HG02763 (cell line): Measurements from ENCODE around the gene FAM149B1.

Experiments
- ATAC-seq: cut with Tn5 transposase; IDR thresholded peaks from one replicate; pipeline ENCODE4 v1.9.1; 2021; ENCODE audit warnings: mild to moderate bottlenecking, moderate library complexity; ENCODE audit not compliant: unreplicated experiment

FAM149B1 gene

DNA sequence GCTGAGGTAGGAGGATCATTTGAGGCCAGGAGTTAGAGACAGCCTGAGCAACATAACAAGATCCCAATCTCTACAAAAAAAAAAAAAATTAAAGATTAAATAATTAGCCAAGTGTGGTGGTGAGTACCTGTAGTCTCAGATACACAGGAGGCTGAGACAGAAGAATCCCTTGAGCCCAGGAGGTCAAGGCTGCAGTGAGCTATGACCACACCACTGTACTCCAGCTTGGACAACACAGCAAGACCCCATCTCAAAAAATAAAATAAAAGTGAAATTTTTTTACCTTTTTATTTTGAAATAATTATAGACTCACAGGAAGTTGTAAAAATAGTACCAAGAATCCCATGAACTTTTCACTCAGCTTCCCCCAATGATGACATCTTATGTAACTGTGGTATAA is 4.9 kb downstream of the FAM149B1 start:
- no peak for ATAC-seq

DNA sequence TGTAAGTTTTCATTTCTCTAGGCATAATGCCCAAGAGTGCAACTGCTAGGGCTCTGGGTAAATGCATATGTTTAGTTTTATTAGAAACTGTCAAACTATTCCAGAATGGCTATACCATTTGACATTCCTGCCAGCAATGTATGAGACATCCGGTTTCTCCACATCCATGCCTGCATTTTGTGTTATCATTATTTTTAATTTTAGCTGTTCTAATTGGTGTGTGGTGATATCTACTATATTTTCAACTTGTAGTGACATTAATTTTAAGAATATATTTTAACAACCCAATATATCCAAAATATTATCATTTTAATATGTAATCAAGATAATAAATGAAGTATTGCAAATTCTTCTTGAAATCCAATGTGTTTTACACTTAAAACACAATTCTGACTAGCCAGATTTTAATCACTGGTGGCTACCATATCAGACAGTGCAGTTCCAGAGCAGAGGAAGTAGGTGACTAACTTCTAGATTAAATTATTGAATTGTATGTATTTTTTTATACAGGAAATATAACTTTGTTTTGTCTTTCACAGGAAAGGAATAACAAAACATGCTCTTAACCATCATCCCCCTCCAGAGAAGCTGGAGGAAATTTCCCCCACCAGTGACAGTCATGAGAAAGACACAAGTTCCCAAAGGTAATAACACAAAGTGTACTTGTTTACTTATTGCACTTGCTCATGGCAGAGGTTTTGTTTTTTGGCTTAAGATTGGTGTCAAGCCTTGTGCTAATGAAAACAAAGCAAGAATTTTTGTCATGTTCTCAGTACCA is 6.4 kb downstream of the FAM149B1 start:
- ATAC-seq: no peak

DNA sequence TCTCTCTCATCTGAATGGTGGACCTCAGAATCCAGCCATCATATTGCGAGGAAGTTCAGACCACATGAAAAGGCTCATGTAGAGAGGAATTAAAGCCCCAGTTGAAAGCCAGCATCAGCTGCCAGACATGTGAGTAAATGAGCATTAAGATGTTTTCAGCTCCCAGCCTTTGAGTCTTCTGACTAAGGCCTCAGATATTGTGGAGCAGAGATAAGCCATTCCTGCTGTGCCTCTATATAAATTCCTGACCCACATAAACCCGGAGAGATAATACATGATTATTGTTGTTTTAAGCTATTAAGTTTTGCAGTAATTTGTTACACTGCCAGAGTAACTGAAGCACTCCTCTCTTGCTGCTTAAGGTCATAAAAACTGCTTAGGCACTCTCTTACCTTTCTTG is 14.6 kb downstream of the FAM149B1 start:
- ATAC-seq: no peak

DNA sequence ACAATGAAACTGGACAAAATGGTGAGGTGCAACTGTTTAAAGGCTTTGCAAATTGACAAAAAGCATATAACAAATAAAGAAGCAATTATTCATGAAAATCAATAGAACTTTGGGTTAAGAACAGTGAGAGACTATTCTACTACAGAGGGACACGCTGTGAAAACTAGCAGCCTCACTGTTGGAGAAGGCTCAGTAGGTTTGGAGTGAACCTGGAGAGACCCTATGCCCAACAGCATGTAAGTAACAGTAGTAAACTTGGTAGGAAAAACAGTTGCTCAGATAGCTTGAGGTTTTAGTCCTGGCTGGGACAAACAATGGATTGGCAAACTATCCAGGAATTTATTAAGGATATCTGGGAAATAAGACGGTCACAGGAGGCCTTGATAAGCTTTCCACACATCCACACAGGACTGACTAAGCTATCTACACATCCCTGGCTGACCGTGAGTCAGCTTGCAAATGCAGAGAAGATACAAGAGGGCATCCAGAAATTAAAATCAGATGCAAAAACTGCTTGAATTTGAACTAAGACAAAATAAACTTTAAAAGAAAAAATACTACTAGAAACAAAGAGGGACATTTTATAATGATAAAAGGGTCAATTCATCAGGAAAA is 15.9 kb downstream of the FAM149B1 start:
- no peak for ATAC-seq

DNA sequence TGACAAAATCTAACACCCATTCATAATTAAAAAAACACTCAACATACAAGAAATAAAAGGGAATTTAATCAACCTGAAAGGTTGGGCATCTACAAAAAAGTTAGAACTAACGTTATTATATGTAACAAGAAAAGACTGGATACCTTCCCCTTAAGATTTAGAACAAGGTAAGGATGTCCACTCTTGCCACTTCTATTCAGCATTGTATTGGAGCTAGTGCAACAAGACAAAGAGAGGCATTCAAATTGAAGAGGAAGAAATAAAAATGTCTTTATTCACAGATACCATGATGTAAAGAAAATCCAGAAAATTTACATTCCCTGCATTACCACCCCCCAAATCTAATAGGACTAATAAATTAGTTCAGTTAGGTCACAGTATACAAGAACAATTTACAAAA is 18.3 kb downstream of the FAM149B1 start:
- no peak for ATAC-seq

DNA sequence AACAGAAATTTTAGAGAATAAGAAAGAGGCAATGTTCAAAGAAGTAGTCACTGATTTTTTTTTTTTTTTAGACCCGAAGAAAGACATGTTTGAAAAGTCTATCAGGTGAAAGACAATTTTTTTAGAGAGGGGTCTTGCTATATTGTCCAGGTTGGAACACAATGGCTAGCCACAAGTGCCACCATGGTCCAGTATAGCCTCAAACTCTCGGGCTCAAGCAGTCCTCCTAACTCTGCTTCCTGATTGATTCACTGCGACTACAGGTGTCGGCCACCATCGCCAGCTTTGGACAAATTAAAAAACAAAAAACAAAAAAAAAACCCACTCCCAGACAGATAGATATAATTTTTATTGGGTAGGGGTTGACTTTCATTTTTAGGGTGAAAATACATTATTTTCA is 22.3 kb downstream of the FAM149B1 start:
- no peak for ATAC-seq

DNA sequence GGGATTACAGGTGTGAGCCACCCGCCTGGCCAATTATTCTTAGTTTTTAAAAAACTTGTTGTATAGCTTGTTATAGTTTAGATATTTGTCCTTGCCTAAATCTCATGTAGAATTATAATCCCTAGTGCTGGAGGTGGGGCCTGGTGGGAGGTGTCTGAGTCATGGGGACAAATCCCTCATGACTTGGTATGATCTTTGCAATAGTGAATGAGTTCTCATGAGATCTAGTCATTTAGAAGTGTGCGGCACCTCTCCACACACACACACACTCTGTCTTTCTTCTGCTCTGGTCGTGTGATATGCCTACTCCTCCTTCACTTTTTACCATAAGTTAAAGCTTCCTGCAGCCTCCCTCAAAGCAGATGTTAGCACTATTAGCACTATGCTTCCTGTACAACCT is 37.2 kb downstream of the FAM149B1 start:
- no peak for ATAC-seq

DNA sequence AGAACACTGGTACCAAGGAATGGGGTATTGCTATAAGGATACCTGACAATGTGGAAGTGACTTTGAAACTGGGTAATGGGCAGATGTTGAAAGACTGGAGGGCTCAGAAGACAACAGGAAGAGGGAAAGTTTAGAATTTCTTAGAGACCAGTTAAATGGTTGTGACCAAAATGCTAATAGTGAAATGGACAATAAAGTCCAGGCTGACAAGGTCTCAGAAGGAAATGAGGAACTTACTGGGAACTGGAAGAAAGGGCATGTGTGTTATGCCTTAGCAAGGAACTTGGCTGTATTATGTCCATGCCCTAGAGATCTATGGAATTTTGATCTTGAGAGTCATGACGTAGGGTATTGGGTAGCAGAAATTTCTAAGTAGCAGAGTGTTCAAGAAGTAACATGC is 38.0 kb downstream of the FAM149B1 start:
- no peak for ATAC-seq

DNA sequence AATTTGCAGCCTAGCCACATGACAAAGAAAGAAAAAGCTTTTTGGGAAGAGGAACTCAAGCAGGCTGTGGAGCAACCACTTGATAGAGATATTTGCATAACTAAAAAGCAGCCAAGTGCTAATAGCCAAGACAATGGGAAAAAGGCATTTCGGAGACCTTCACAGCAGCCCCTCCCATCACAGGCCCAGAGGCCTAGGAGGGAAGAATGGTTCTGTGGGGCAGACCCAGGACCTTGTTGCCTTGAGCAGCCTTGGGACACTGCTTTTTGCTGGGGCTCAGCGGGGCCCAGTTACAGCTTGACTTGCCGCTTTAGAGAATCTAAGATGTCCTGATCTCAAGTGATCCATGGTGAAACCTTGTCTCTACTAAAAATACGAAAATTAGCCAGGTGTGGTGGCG is 38.5 kb downstream of the FAM149B1 start:
- ATAC-seq: no peak

DNA sequence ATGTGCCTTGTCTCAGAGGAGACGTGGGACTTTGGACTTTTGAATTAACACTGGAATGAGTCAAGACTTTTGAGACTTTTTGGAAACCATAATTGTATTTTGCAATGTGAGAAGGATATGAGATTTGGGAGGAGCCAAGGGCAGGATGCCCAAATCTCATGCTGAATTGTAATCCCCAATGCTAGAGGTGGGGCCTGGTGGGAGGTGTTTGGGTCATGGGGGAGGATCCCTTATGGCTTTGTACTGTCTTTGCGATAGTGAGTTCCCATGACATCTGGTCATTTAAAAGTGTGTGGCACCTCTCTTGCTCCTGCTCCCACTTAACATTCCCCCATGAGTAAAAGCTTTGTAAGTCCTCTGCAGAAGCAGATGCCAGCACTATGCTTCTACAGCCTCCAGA is 40.0 kb downstream of the FAM149B1 start:
- ATAC-seq: no peak

DNA sequence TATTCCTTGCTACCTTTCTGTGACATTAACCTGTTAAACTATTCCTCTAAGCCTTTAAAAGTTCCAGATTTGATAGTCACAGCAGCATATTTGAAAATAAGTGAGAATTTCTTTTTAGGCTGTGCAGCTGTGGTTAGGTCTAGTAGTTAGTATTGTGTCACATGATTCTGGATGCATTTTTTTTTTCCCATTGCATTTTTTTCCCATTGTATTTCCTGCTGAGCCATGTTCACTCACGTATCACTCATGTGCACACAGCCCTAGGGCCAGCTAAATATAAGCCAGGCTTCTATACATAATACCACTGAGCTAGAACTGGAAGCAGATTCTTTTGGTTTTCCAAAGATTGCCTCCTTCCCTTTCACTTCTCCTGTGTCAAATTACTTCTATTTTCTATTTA is 41.8 kb downstream of the FAM149B1 start:
- ATAC-seq: no peak

DNA sequence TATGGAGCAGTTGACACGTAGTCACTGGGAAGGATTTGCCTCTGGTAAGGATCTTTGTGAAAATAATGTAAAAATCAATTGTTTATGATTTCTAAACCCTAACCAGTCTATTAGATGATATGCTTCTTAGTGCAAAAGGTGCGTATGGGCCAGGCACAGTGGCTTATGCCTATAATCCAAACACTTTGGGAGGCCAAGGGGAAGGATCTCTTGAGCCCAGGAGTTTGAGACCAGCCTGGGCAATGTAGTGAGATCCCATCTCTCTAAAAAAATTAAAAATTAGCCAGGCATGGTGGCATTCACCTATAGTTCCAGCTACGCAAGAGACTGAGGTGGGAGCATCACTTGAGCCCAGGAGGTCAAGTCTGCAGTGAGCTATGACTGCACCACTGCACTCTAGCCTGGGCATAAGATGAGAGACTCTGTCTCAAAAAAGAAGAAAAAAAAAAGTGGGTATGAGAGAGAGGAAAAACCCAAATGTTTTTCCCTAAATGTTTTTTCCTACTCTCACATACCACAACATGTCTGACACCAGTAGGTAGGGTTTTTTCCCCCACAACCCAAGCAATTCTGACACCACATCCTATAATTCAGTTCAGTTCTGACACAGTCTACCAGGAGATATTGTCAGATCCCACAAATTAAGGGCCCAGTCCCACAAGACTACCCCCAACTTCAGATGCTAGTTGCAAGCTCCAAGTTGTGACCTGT is 42.6 kb downstream of the FAM149B1 start:
- ATAC-seq: no peak

DNA sequence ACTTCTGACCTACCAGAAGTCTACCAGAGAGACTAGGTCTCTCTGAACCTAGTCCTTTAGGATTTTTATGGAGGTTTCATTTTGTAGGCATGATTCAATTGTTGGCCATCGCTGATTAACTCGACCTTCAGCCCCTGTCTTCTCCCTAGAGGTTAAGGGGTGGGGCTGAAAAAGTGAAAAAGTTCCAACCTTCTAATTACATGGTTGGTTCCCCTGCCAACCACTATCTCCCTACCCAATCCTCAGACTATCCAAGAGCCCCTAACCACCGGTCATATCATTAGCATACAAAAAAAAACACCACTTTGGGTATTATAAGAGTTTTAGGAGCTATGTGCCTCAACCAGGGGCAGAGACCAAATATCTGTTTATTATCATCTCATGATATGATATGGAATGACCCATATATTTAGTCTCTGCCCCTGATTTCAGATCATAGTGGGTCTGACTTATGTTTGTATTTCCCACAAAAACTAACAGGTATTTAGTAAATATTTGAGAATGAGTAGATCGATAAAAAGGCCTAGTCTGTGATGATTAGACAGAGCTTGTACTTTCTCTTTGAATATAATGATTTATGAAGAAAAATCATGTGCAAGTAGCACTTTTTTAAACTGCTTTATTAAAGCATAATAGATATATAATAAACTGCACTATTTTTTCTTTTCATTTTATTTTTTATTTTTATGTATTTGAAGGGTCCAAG is 43.3 kb downstream of the FAM149B1 start:
- no peak for ATAC-seq

DNA sequence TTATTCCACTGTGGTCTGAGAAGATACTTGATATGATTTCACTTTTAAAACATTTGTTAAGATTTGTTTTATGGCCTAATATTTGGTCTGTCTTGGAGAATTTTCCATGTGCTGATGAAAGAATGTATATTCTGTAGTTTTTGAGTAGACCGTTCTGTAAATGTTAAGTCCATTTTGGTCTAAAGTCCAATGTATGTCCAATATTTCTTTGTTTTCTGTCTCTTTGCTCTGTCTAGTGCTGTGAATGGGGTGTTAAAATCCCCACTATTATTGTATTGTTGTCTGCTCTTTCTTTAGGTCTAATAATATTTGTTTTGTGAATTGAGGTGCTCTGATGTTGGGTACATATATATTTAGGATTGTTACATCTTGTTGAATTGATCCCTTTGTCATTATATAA is 47.8 kb downstream of the FAM149B1 start:
- ATAC-seq: no peak

DNA sequence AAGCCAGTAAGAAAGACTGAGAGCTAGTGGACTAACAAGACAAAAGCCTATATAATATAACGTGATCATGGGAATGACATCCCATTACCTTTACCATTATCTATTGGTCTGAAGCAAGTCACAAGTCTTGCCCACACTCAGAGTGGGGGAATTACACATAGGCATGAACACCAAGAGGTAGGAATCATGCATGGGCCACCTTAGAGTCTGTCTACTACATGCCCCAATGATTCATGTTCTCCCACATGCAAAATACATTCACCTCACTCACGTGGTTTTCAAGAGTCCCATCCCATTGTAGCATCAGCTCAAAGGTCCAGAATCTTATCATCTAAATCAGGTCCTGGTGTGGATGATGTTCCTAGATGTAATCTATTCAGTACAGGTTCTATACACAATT is 49.7 kb downstream of the FAM149B1 start:
- ATAC-seq: no peak

DNA sequence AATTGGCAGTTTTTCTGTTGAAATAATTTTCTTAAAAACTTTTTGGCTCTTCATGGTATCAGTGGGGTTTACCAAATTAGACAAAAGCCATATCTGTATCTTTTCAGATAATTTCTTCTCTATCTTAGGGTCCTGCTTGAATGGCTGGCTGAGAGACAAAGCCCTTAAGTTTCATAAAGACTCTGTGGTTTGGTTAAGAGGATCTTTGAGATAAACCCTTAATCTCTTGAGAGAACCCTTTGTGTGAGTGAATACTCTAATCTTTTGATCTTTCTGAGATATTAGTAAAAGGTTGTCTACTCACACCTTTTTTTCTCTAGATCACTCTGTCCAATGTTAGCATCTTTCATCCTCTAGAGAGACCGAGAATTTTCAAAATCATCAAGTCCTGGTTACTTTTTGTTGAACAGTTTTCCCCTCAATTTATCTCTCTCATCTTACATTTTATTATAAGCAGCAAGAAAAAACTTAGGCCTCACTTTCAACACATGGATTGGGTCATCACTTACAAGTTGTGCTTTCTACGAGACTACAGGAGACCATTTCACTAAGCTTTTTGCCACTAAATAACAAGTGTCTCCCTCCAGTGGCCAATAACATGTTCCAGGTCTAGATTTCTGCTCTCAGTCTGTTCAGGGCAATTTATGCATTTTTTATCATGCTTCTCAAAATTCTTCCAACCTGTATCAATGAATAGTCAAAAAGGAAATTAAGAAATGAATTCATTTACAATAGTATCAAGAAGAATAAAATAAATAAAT is 50.7 kb downstream of the FAM149B1 start:
- ATAC-seq: no peak

DNA sequence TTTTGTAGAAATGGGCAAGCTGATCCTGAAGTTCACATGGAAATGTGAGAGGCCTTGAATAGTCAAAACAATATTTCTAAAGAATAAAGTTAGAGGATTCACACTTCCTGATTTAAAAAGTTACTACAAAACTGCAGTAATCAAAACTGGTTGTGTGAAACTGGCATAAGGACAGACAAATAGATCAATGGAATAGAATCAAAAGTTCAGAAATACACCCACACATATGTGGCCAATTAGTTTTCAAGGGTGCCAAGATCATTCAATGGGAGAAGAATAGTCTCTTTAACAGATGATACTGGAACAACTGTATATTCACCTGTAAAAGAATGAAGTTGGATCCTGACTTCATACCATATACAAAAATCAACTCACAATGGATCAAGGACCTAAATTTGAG is 51.5 kb downstream of the FAM149B1 start:
- ATAC-seq: no peak

DNA sequence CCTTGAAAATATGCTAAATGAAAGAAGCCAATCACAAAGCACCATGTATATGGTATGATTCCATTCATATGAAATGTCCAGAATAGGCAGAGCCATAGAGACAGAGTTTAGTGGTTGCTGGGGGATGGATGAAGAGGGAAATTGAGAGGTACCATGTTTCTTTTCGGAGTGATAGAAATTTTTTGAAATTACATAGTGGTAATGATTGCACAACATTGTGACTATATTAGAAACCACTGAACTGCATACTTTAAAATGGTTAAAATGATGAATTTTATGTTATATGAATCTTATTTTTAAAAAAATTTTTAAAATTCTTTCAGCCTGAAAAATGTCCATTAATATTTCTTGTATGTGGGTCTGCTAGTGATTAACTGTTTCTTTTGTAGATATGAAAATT is 53.1 kb downstream of the FAM149B1 start:
- no peak for ATAC-seq

DNA sequence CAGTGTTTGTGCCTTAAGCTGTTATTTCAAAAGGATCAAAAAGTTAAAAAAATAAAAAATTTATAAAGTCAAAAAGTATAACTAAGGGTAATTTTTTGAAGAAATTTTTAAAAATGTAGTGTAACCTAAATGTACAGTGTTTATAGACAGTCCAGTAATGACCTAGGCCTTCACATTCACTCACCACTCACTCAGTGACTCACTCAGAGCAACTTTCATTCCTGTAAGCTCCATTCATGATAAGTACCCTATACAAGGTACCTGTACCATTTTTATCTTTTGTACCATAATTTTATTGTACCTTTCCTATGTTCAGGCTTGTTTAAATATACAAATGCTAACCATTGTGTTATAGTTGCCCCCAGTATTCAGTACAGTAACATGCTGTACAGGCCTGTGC is 57.6 kb downstream of the FAM149B1 start:
- no peak for ATAC-seq

DNA sequence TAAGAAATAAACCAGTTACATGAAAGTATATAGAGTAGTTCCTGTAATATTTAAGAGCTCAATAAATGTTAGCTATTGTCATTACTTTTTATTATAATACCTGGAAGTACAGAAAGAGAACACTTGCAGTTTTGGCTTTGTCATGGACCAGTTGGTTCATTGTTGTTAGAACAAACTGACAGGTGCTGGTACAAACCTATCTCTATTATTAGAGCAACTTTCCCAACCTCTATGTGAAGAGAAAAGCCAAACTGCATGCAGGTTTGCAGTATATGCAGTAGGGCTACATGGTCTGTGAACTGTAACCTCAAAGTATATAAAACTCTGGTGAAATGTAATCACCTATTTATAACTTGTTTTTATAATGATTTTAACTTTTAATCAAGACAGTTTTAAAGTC is 58.7 kb downstream of the FAM149B1 start:
- ATAC-seq: no peak

DNA sequence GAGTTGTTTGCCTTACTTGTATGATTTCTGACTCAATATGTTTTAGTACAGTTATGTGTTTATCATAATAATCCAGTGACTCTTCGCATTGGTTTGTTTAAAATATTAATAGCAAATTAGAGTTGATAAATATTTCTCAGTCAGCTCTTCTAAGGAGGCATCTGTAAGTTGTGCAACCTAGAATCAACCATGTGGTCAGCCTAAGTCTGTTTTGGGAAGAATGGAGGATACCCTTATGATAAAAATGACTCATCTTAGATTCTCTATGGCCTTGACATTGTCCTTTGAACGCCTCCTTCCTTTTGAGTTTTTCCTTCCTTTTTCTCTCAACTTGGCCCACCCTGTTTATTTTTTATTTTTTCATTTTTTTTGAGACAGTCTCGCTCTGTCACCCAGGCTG is 60.3 kb downstream of the FAM149B1 start:
- ATAC-seq: no peak
